IPS-20b (cell line): ENCODE data around the gene GDF10.

Experiments
- H3K27ac ChIP-seq: one replicate; pipeline ENCODE4 v1.5.1; 2013; ENCODE audit warnings: low read length
- H3K27me3 ChIP-seq: 2 replicates; pipeline ENCODE4 v1.6.1; 2013; ENCODE audit warnings: mild to moderate bottlenecking, low read length, inconsistent platforms; ENCODE audit not compliant: insufficient read depth
- H3K36me3 ChIP-seq: 2 replicates; pipeline ENCODE4 v1.6.1; 2013; ENCODE audit warnings: low read depth, mild to moderate bottlenecking, inconsistent platforms, low read length, moderate library complexity; ENCODE audit not compliant: insufficient read depth
- H3K4me1 ChIP-seq: 2 replicates; pipeline ENCODE4 v1.6.1; 2013; ENCODE audit warnings: mild to moderate bottlenecking, control low read depth, inconsistent platforms, low read length, moderate library complexity; ENCODE audit not compliant: insufficient read depth
- H3K4me3 ChIP-seq: 2 replicates; pipeline ENCODE4 v1.5.1; 2013; ENCODE audit warnings: mild to moderate bottlenecking, low read length, inconsistent platforms
- H3K9ac ChIP-seq: 2 replicates; pipeline ENCODE4 v1.6.1; 2013; ENCODE audit warnings: low read depth, mild to moderate bottlenecking, inconsistent platforms, low read length, moderate library complexity
- H3K9me3 ChIP-seq: 2 replicates; pipeline ENCODE4 v1.6.1; 2013; ENCODE audit warnings: mild to moderate bottlenecking, low read depth, low read length, inconsistent platforms; ENCODE audit not compliant: insufficient read depth

GDF10 gene

DNA sequence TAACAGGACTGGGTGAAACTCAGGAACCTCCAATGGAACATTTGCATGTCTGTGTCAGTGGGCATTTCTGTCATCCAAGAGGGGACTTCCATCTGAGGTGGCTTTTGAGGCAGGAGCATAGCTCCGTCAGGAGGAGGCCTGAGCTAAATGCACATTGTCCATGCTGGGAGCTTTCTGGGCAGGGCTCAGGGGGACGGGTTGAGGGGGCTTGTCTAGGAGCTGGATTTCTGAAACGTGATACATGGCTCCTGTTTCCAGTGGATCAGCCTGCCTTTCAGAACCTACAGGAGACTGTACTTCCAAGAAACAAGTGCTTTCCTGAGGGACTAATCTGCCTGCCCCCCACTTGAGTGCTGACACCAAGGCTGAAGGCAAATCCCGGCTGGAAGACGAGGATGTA is 40.5 kb upstream of the GDF10 start:
- Histone ChIP-seq H3K9me3 (no peaks in the 10 kb centered on the region), H3K36me3 (no peaks in the 10 kb centered on the region), H3K27ac (no peak overlapping the region), H3K27me3 (no peaks in the 10 kb centered on the region), H3K4me1 (no peaks in the 10 kb centered on the region), H3K9ac (no peak overlapping the region), H3K4me3 (no peak overlapping the region)

DNA sequence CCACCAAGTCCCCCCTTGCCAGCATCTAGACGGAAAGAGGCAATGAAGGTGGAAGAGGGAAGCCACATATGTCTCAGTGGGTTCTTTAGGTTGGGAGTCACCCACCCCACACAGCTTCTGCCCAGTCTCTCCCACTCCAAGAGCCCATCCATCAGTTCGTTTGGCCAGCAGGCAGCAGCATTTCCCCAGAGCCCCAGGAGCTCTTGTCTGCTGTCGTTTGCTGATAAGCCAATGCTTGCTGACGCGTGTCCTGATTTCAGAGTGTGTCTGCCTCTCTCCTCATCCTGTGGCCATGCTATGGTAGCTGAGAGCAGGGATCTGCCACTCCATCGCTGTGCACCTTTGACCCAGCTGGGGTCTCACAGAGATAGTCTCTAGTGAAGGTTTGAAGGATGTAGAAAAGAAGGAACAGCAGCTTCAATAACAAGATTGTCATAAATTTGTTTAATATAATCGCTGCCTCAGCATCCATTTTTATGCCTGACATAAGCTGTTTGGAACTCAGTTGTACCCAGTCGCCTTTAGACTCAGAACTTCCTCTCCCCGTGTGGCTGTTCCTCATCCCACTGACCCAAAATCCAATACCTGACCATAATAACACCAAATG is 39.4 kb upstream of the GDF10 start:
- Histone ChIP-seq H3K9ac (no peak overlapping the region), H3K27ac (no peak overlapping the region), H3K4me3 (no peak overlapping the region), H3K27me3 (no peaks in the 10 kb centered on the region), H3K4me1 (no peaks in the 10 kb centered on the region), H3K36me3 (no peaks in the 10 kb centered on the region), H3K9me3 (no peaks in the 10 kb centered on the region)

DNA sequence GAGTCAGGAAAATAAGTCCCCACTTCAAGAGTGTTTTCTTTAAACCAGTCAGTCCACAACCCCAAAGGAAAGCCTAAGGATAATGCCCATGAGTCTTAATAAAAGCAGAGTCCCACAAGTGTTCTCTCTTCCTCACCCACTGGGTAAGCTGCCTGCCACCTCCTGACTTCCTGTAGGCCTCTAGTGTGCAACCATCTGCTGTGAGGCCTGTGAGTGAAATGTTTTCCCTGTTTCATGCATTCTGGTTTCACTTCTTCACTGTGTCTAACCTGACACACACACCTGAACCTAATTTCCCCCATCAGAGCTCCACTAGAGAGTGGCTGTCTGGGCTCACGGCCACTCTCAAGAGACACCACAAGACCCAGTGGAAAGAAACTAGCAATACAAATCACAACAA is 38.9 kb upstream of the GDF10 start:
- Histone ChIP-seq H3K36me3 (no peaks in the 10 kb centered on the region), H3K4me3 (no peak overlapping the region), H3K9ac (no peak overlapping the region), H3K9me3 (no peaks in the 10 kb centered on the region), H3K4me1 (no peaks in the 10 kb centered on the region), H3K27ac (no peak overlapping the region), H3K27me3 (no peaks in the 10 kb centered on the region)

DNA sequence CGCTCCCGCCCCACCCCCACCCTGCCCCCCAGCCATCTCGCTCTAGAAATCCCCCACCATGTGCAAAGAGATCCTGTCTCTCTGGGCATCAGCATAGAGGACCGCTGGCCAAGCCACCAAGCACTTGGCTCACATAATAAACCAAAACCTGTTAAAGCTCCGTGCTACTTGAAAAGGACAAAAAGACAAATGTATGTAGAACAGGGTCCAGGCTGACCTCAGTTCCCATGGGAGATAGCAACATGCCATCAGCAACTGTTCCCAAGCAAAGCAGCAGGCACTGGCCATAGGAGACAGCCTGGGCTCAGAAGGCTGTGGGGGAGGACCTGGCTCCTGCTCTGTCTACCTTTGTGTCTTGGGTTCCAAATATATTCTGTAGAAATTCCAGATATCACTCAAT is 38.4 kb upstream of the GDF10 start:
- Histone ChIP-seq H3K9me3 (no peaks in the 10 kb centered on the region), H3K36me3 (no peaks in the 10 kb centered on the region), H3K4me1 (no peaks in the 10 kb centered on the region), H3K27me3 (no peaks in the 10 kb centered on the region), H3K9ac (no peak overlapping the region), H3K27ac (no peak overlapping the region), H3K4me3 (no peak overlapping the region)

DNA sequence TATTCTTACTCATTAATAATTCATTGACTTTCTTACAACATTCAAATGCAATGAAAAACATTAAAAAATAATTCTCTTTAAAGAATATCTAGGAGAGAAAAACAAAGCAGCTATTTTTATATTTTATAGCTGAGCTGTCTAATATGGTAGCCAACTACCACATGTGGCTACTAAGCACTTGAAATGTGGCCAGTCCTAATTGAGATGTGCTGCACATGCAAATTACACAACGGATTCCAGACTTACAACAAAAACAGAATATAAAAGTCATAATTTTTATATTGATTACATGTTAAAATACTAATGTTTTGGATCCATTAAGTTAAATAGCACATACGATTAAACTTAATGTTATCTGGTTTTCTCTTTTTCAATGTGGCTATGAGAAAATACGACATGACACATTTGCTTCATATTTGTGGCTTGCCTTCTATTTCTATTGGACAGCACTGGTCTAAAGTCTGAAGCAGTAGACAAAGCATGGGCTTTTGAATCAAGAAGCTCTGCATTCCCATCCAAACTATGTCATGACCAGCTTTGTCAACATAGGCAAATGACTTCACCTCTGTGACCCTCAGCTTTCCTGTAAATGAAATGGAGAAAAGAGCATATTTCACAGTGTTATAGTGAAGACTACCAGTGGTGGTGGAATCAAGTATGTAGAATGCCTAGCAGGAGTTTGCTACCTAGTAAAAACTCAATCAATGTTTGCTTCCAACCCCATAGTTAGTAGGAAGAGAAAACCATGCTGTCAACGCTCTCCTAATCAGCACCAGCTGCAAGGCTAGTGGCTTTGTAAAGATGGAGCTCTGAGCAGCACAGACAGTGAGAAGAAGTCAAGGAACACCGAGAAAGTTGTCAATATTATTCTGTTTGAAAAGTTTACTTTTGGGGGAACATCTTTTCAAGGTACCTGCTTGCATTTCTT is 37.1 kb upstream of the GDF10 start:
- Histone ChIP-seq H3K36me3 (no peaks in the 10 kb centered on the region), H3K9ac (no peak overlapping the region), H3K4me1 (no peaks in the 10 kb centered on the region)

DNA sequence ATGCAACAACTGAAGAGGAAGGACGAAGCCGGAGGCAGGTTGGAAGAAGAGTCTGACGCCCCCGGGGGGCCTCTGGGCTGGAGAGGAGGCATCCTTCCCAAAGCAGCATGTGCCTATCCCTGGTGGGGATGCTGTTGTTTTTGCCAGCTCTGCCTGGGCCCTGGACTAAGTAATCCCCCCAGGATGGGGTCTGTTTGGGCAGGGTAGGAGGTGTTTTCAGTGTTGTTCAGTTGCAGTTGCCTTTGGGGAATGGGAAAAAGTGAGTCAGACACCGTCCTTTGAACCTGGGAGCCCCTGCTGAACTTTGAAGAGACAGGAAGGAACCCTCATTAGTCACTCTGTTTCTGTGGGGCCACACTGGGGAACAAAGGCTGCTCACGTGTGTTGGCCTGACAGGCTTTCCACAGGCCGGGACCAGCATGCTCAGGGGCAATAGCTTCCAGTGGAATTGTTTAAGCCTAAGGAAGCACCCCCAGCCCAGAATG is 35.2 kb upstream of the GDF10 start:
- no peaks in the 10 kb centered on the region for H3K36me3 ChIP-seq
- H3K9ac ChIP-seq: no peak overlapping the region
- no peaks in the 10 kb centered on the region for H3K9me3 ChIP-seq
- no peaks in the 10 kb centered on the region for H3K4me1 ChIP-seq
- no peaks in the 10 kb centered on the region for H3K27me3 ChIP-seq
- no peak overlapping the region for H3K4me3 ChIP-seq
- no peak overlapping the region for H3K27ac ChIP-seq

More for the DNA sequence above, 37.1 kb upstream of the GDF10 start:
- Histone ChIP-seq H3K4me3 (no peak overlapping the region), H3K9me3 (no peaks in the 10 kb centered on the region), H3K27ac (no peak overlapping the region), H3K27me3 (no peaks in the 10 kb centered on the region)

DNA sequence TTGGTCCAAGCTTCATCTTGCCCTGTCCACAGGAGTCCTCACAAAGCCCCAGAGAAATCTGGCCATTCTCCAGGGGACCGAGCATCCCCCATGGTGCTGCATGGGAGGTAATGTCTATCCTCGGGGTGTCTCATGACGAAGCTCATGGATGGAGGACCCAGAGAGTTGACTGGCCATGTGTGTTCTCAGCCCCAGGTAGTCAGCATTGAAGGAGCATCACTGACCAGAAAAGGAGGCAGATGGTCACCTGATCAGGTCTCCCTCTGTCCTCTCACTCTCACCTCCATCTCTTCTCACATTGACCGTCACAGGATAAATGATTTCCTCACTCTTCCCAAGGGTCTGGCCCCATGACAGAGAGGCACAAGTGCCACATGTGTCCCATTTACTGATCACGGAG is 33.4 kb upstream of the GDF10 start:
- no peaks in the 10 kb centered on the region for H3K36me3 ChIP-seq
- H3K9me3 ChIP-seq: no peaks in the 10 kb centered on the region
- H3K27me3 ChIP-seq: no peaks in the 10 kb centered on the region
- no peak overlapping the region for H3K27ac ChIP-seq
- H3K4me3 ChIP-seq: no peak overlapping the region
- H3K4me1 ChIP-seq: no peaks in the 10 kb centered on the region
- no peak overlapping the region for H3K9ac ChIP-seq

DNA sequence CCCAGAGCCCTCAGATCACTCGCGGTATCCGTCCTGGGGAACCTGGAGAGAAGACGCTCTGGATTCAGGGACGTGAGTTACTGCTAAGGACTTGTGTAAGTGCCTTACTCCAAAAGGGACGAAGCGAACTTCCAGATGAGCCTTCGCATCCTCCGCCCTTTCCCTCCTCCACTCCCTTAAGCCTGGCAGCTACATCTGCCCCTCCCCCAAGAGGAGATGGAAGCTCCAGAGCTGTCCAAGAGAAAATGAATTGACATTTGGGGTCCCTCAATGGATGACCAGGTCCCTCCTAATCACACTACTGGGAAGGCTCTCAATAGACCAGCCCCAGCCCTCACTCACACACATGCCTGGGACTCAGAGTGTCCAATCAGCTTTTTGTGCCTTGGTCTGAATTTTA is 31.3 kb upstream of the GDF10 start:
- H3K9ac ChIP-seq: no peak overlapping the region
- H3K9me3 ChIP-seq: peaks cover 7% of the 10 kb centered on the region; the same call in 1 of the 2 replicates
- no peaks in the 10 kb centered on the region for H3K4me1 ChIP-seq
- no peaks in the 10 kb centered on the region for H3K36me3 ChIP-seq
- no peak overlapping the region for H3K27ac ChIP-seq
- H3K4me3 ChIP-seq: no peak overlapping the region
- H3K27me3 ChIP-seq: no peaks in the 10 kb centered on the region

DNA sequence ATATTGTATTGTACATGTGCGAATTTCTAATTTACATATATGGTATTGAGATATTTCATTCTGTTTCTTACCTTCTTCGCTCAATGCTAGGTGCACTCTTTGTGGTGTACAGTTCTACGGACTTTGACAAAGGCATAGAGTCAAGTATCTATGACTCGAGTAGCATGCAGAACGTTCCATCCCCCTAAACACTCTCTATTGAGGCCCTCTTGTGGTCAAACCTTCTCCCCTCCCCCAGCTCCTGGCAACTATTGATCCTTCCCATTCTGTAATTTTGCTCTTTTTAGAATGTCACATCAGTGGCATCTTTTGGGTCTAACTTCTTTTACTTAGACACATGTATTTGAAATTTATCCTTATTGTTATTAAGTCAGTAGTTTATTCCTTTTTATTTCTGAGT is 30.7 kb upstream of the GDF10 start:
- H3K27me3 ChIP-seq: no peaks in the 10 kb centered on the region
- no peak overlapping the region for H3K27ac ChIP-seq
- no peak overlapping the region for H3K9ac ChIP-seq
- H3K9me3 ChIP-seq: peaks cover 7% of the 10 kb centered on the region; the same call in 1 of the 2 replicates
- no peak overlapping the region for H3K4me3 ChIP-seq
- H3K36me3 ChIP-seq: no peaks in the 10 kb centered on the region
- H3K4me1 ChIP-seq: no peaks in the 10 kb centered on the region

DNA sequence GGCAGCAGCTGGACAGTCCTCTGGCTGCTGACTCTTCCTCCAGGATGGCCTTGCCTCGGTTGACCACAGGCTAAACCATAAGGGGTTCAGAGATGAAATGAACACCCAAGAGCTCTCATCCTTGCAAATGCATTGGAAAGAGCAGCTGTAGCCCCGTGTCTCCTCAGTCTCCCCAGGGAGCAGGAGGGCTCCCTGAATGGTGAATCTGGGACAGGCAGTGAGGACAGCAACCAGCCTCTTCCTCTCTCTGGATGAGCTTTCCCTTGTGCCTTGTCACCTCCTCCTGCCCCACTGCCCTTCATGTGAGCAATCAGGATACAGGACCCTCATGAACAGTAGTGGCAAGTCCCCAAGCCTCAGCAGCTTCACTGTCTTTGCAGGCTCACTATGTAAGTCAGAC is 23.9 kb upstream of the GDF10 start:
- no peaks in the 10 kb centered on the region for H3K27me3 ChIP-seq
- no peaks in the 10 kb centered on the region for H3K4me1 ChIP-seq
- no peak overlapping the region for H3K4me3 ChIP-seq
- no peak overlapping the region for H3K27ac ChIP-seq
- peaks cover 7% of the 10 kb centered on the region; the same call in 1 of the 2 replicates for H3K9me3 ChIP-seq
- H3K9ac ChIP-seq: no peak overlapping the region
- no peaks in the 10 kb centered on the region for H3K36me3 ChIP-seq

DNA sequence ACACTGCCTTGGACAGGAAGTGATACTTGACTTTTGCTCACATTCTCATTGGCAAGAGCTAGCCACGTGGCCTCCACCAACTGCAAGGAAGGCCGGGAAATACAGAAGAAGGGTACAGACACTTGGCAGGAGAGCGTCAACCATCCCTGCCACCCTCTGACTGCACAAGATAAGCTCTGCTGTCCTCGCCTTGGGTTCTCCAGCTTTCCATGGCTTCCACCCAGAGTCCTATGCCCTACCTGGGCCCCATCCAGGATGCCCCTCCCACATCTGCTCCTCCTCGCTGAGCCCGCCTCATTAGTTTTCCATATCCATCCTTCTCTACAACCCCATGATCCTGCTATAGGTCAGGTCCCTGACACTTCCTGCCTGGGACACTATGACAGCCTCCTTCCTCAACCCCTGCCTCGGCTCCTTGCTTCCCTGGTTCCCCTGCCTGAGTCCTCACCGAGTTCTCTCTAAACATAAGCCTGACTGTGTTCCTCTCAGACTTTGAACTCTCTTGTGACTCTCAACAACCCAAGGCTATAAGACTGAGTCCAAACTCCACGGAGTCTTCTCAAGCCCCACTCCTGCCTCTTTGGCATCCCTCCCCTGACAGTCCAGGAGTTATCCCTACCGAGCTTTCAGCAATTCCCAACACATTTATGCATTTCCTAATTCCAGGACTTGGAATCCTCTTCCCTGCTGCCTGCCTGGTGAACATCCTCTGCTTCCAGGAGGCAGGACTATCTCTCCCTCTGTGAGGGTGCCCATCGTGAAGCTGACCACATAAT is 23.2 kb upstream of the GDF10 start:
- Histone ChIP-seq H3K36me3 (no peaks in the 10 kb centered on the region), H3K9me3 (peaks cover 7% of the 10 kb centered on the region; the same call in 1 of the 2 replicates), H3K27me3 (no peaks in the 10 kb centered on the region), H3K9ac (no peak overlapping the region), H3K4me1 (no peaks in the 10 kb centered on the region), H3K4me3 (no peak overlapping the region), H3K27ac (no peak overlapping the region)
